ENCODE data around the gene PSD. TPM values are rescaled to one million over a fixed set of nuclear protein-coding genes. Genes with fewer than 3 reads are reported as not detected.

The PSD gene
- total and polyA plus RNA-seq, 10 of the 15 experiments (the other 5 are each of a cell fraction or from before 2014, with no cell fraction given) = 0.11 to 2.0 (median 0.49) TPM; not detected in 2

- H3K4me1 ChIP-seq (ENCODE audit: control insufficient read depth, insufficient read depth, low read length) = peaks cover 22% of the 10 kb centered on the region
- H2AFZ ChIP-seq (ENCODE audit: control insufficient read depth, low read depth, low read length) = no peak overlapping the region; the same call in none of the 2 replicates
- ATAC-seq = no peak
- ChIA-PET SMC1A (ENCODE audit: uncharacterized antibody, unreplicated experiment) (interaction anchor here (0.8 to 5.5 kb wide), 6 partner anchors 10 to 63 kb away, joined by 3 to 42 read pairs (median 4); partner anchors contain the start of genes C10orf95 and FBXL15), POLR2A (interaction anchor here (0.7 to 5.5 kb wide), 7 partner anchors 12 to 157 kb away, joined by 3 to 42 read pairs (median 13); partner anchors contain the start of genes ACTR1A, C10orf95, FBXL15 and NFKB2), CTCF (interaction anchor here (0.7 to 2.4 kb wide), 6 partner anchors 13 to 206 kb away, joined by 3 to 7 read pairs (median 4); partner anchors contain the start of gene C10orf95), RAD21 (ENCODE audit: unreplicated experiment) (interaction anchor here (0.6 to 3.0 kb wide), 4 partner anchors 15 to 307 kb away, joined by 4 to 16 read pairs (median 8); partner anchors contain the start of genes C10orf95 and FBXL15)
- in situ Hi-C loops (cut with MboI) (no loop called here), intact Hi-C loops (cut with micrococcal nuclease; ENCODE audit: unreplicated experiment) (no loop called here)
- H3K4me2 ChIP-seq (ENCODE audit: control insufficient read depth, insufficient read depth) = peak overlapping the region; percentile 97
- peak overlapping the region; percentile 74; the same call in 1 of the 2 replicates for H3K4me3 ChIP-seq
- BruUV-seq (replicated peaks) = no TSS peak
- H3K9me3 ChIP-seq (replicated peaks; ENCODE audit: control insufficient read depth, insufficient read depth, low read length) = no peaks in the 10 kb centered on the region
- H3K79me2 ChIP-seq (ENCODE audit: control insufficient read depth, insufficient read depth, low read length) = peaks cover 11% of the 10 kb centered on the region
- no peaks in the 10 kb centered on the region for H4K20me1 ChIP-seq (ENCODE audit: control insufficient read depth, insufficient read depth)
- no peak for TF ChIP-seq KDM1A (IDR thresholded peaks at IDR 0.05; ENCODE audit: borderline replicate concordance)
- no peak for TF ChIP-seq NFIC (IDR thresholded peaks at IDR 0.05; ENCODE audit: low read depth, low read length)
- no peak for TF ChIP-seq STAT1 (conservative IDR thresholded peaks at IDR 0.05)
- TF ChIP-seq GABPA (IDR thresholded peaks at IDR 0.05; ENCODE audit: low read depth) = no peak
- no peak for TF ChIP-seq HDGF (IDR thresholded peaks at IDR 0.05)
- TF ChIP-seq PAX5 (IDR thresholded peaks at IDR 0.05; ENCODE audit: borderline replicate concordance, low read depth, low read length) = no peak
- no peak for TF ChIP-seq RAD21 (IDR thresholded peaks at IDR 0.05; ENCODE audit: insufficient read depth, low read depth, low read length)
- TF ChIP-seq JUNB (IDR thresholded peaks at IDR 0.05) = no peak
- TF ChIP-seq MTA2 (IDR thresholded peaks at IDR 0.05; ENCODE audit: low read depth) = no peak
- TF ChIP-seq SP1 (IDR thresholded peaks at IDR 0.05; ENCODE audit: low read depth, low read length) = no peak
- no peaks in the 10 kb centered on the region for H3K36me3 ChIP-seq (ENCODE audit: control insufficient read depth in 2 of 2, insufficient read depth in 2 of 2, low read length in 1 of 2)
- peak overlapping the region; percentile 44 for H3K9ac ChIP-seq (ENCODE audit: control insufficient read depth, insufficient read depth, low read length)
- no peak for DNase-seq (ENCODE audit: low read depth, low spot score)
- H3K27ac ChIP-seq (ENCODE audit: control insufficient read depth, insufficient read depth) = peak overlapping the region; percentile 58
- FAIRE-seq = no peak
- H3K27me3 ChIP-seq (replicated peaks in 1 of 2; ENCODE audit: control insufficient read depth in 2 of 2, insufficient read depth in 2 of 2, low read length in 1 of 2) = no peaks in the 10 kb centered on the region
- WGBS (ENCODE audit: insufficient coverage, insufficient replicate concordance, low lambda C conversion rate, missing lambda C conversion rate) = 85% methylated on average over 6 of the region's 6 CpGs
Observed at GRCh38 chr10:102436312-102436711, 17.7 kb upstream of the PSD start.

Data from GM12878 (cell line).